ENCODE data around the gene MDGA2.
"Not testable (repeated sequence)": the region's sequence is repeated elsewhere in the genome, so short reads cannot be mapped to it uniquely, and the experiment has no call there.

Gene MDGA2

GRCh38 chr14:47211263-47211662 is 464.1 kb downstream of the MDGA2 start:
- DNase-seq = no peak

GRCh38 chr14:47210099-47210498 is 465.3 kb downstream of the MDGA2 start:
- no peak for DNase-seq

DNA sequence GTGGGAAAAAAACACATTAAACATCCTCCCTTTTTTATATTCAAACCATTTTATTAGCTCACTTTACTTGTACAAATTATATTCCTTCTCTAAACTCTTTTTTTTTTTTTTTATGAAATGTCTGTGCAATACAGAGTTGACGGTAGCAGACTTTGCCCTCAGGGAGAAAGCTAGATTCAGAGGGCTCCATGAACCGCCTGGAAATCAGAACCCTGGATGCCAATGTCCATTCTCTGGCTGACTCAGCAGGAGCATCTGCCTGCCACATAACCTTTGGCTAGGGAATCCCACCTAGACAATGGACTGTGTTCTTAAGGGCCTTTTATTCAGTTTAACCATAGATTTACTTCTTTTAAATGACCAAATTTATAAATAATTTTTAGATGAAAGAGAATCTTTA is 467.0 kb downstream of the MDGA2 start:
- no peak for DNase-seq

DNA sequence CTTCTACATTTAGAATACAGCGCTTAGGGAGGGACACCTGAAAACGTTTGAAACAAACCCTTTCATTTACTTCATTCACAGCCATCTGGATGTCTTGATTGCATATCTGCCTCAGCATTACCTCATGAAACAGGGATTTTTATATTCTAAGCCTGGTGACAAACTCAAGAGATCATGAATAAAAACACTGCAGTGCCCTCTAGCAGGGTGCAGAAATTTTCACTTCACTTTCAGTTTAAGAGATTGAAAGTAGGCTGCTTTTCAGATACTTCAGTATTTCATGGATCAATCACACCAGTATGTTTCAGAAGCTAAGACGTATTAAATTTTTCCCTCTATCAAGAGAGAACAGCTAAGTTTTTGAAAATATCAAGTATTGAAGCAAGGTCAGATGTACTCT is 467.8 kb downstream of the MDGA2 start:
- DNase-seq = no peak

GRCh38 chr14:47200740-47201139 is 474.7 kb downstream of the MDGA2 start:
- no peak for DNase-seq

DNA sequence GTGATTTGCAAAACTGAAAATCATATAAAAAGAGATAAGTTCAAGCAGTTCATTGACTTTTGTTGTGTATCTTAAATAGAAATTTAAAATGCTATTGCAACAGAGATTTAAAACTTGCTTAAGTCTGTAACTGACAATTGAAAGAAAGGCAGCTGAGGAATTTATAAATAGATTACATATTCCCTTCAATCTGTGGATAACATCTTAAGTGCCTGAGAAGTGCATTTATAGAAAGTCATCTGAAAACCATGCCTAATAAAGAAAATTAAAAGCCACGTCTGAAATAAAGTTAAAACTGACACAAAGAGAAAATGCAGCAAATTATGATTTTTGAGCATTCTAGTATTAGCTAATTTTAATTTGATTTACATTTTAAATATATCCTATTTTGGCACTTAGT is 479.8 kb downstream of the MDGA2 start:
- no peak for DNase-seq

DNA sequence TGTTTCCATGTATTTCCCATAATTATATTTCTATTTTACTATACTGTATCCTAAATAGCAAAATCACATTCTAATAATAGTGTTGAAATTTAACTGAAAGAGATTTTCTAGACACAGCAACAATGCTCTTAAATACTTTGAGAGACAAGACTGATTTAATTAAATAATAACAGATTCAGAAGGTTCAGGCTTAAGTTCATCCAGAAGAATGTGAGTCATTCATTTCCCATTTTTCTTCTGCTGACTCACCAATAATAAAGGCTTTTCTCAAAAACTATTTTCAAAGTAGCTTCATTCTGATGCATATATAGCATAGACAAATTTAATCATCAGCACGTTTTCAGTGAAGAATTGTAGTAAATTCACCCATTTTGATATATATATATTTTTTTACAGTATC is 481.4 kb downstream of the MDGA2 start:
- DNase-seq = no peak

DNA sequence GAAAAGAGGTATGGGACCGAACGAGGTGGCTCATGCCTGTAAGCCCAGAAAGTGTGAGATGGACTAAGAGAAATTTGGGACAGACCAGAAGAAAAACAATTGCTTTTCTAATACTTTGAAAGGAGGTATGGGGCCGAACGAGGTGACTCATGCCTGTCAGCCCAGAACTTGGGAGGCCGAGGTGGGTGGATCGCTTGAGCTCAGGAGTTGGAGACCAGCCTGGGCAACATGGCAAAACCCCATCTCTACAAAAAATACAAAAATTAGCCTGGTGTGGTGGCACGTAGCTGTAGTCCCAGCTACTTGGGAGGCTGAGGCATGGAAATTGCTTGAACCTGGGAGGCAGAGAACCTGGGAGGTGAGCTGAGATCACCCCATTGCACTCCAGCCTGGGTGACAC is 483.2 kb downstream of the MDGA2 start:
- DNase-seq = not testable (repeated sequence)

DNA sequence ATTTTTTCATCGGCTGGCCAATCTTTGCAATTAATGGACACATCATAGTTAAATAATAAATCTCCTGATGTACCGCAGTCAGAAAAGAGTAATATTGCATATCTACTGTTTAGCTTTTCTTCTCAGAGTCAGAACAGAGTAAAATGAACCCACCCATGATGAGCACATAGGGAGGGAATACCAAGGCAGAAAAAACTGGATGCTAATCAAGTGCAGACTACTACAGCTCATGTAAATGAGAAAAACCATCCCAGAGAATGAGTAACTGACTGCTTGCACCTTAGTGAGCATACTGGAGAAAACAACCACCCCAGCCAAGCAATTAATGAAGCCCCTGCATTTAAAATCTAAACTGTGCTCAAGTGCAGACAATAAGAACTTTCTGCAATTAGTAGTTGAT is 483.7 kb downstream of the MDGA2 start:
- no peak for DNase-seq

- no peak for DNase-seq
Observed at GRCh38 chr14:47189911-47190484, 485.4 kb downstream of the MDGA2 start.

DNA sequence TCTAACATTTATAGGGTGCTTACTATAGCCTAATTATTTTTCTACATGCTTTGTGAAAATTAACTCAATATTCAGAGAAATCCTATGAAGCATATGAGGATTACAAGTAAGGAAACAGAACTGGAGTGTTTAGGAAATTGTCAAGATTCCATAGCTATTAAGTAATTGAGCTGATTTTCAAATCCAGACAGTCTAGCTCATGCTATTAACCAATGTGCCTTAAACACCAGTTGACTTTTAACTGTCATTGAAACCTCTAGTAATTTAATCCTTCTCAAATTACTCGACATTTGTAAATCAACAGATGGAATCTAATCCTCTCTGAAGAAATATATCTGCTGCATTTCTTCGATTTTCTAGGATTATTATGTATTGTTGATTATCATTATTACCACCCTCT is 488.9 kb downstream of the MDGA2 start:
- DNase-seq = no peak

DNA sequence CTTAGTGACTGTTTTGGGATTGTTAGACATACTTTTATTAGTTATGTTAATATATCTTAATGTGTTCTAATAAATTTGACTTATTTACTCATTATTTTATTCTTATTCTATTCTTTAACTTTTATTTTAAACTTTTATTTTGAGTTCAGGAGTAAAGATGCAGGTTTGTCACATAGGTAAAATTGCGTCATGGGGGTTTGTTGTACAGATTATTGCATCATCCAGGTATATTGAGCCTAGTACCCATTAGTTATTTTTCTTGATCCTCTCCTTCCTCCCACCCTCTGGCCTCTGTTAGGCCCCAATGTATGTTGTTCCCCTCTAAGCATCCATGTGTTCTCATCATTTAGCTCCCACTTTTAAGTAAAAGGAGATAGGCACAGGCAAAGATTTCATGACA is 495.5 kb downstream of the MDGA2 start:
- no peak for DNase-seq

DNA sequence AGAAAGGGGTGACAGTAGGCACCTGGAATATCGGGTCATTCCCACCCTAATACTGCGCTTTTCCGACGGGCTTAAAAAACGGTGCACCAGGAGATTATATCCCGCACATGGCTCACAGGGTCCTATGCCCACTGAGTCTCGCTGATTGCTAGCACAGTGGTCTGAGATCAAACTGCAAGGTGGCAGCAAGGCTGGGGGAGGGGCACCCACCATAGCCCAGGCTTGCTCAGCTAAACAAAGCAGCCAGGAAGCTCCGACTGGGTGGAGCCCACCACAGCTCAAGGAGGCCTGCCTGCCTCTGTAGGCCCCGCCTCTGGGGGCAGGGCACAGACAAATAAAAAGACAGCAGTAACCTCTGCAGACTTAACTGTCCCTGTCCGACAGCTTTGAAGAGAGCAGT is 503.5 kb downstream of the MDGA2 start:
- DNase-seq = not testable (repeated sequence)

- DNase-seq = no peak
Observed at GRCh38 chr14:47167402-47167801, 508.0 kb downstream of the MDGA2 start.

DNA sequence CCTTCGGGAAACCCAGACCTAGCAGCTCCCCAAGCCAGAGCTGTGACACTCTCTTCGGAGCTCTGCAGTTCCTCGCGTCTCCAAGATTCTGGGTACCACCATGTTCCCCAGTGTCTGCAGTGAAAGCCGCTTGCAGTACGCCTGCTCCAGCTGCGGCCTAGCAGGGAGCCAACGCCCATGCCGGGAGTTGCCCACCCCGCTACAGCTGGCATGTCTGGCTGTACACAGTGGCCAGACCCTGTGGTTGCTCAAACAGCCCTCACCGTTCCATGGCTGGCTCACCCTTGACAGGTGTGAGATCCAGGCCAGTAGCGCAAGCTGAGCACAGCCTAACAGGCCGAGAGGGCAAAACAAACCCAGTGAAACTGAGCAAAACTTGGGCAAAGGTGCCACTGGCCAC is 520.0 kb downstream of the MDGA2 start:
- DNase-seq = no peak

- DNase-seq = no peak
Observed at GRCh38 chr14:47154276-47154797, 521.1 kb downstream of the MDGA2 start.

GRCh38 chr14:47153746-47154145 is 521.7 kb downstream of the MDGA2 start:
- no peak for DNase-seq

DNA sequence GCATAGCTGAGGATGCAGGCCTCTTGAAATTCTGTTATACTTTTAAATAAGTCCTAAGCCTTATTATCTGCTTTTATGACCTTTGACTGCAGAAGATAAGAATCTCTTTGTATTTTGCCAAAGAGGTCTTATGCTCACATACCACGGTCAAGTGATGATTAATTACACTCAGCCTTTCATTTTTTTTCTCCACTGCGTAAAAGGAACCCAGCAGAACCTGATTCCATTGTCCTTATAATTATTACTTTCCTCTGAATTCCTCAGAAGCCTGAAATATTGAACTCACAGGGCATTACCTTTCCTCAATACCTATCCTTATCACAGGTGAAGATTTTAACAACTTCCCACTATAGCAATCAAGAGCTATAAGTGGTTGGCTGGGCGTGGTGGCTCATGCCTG is 525.1 kb downstream of the MDGA2 start:
- no peak for DNase-seq

- no peak for DNase-seq
Observed at GRCh38 chr14:47149326-47149725, 526.1 kb downstream of the MDGA2 start.

DNA sequence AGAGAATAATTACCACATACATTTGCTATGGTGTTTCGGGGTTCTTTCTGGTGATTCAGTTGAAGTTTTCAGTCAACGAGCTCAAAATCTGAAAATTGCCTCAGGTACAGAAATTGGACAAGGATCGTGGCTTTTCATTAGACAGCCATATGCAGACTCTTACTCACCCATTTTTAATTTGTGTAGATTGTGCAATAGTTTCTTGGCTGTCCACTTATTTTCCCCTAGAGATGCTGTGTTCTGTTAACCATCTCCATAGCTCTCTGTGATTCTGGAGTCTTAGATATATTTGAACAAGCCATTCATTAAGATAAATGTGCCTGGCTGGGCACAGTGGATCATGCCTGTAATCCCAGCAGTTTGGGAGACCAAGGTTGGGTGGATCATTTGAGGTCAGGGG is 526.7 kb downstream of the MDGA2 start:
- DNase-seq = no peak

GRCh38 chr14:47120645-47121044 is 554.8 kb downstream of the MDGA2 start:
- no peak for DNase-seq

DNA sequence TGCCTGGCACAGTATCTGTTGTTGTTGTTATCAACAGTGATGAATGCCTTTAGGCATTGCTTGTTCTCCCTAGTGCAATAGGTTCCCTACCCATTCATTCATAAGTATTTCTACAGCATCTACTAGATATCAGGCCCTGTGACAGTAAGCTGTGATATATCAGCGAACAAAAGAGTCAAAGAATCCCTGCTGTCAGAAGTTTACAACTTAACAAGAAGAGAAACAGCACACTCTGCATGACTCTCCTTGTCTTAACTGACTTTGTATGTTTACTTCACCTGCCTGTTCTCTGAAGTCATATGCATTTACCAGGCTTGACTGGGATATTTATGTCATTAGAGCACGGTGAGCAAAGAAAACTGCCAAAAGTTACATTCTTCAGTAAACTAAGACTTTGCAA is 571.6 kb downstream of the MDGA2 start:
- DNase-seq = no peak

DNA sequence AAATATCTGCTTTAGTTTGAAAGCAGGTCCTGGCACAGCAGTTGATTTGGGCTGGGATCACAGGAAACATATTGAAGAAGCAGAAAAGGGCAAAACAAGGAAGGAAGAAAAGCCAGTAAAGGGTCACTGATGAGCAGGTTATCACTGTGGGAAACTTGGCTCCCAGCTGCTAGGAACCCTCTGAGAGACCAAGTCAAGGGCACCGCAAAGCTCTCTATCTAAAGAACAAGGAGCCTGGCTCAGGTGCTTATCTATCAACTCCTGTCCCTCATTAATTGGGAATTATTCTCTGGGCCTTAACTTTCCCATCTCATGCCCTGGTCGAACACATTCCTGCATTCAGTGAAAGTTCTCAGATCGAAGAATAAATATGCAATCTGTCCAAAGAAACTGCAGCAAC is 572.9 kb downstream of the MDGA2 start:
- DNase-seq = no peak

GRCh38 chr14:47085678-47086077 is 589.7 kb downstream of the MDGA2 start:
- DNase-seq = no peak

DNA sequence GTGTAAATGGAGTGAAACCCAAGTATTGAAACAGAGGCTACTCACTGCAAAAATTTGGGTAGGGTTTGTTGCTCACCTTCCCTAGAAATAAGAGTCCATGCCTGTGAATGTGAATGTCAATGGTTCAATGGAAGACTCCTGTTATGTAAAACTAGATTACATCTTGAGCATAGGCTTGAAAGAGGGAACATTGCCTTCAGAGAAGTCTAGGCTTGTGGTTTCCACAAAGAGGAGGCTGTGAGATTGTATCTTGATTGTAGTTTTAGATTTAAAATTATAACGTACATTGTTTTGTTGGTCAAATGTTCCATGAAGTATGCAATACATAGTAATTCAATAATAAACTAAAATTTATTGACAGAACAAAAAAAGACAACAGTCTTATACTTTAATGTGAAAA is 610.1 kb downstream of the MDGA2 start:
- DNase-seq = no peak

GRCh38 chr14:47060050-47060449 is 615.4 kb downstream of the MDGA2 start:
- DNase-seq = no peak

Data from NCI-H187 (cell line).